KMS-11 (cell line): ENCODE results near the gene TEF.

Source experiments
- H2AFZ ChIP-seq: fragments of 200-600 bp; sonication (generic); 2 replicates; pipeline ENCODE4 v1.6.1; 2016; ENCODE audit warnings: antibody characterized with exemption, mixed run types, low read depth
- H3K27ac ChIP-seq: fragments of 200-600 bp; sonication (generic); 2 replicates; pipeline ENCODE4 v1.6.1; 2016; ENCODE audit warnings: mild to moderate bottlenecking, mixed run types
- H3K27me3 ChIP-seq: fragments of 200-600 bp; sonication (generic); 2 replicates; pipeline ENCODE4 v1.6.1; 2017; ENCODE audit warnings: mild to moderate bottlenecking, low read depth, mixed run types, moderate library complexity; ENCODE audit not compliant: insufficient read depth
- H3K36me3 ChIP-seq: fragments of 200-600 bp; sonication (generic); 2 replicates; pipeline ENCODE4 v1.6.1; 2017; ENCODE audit warnings: mild to moderate bottlenecking, mixed run types; ENCODE audit not compliant: insufficient read depth
- H3K4me1 ChIP-seq: fragments of 200-600 bp; sonication (generic); 2 replicates; pipeline ENCODE4 v1.6.1; 2016; ENCODE audit warnings: mild to moderate bottlenecking, low read depth, mixed run types; ENCODE audit not compliant: poor library complexity, severe bottlenecking
- H3K4me2 ChIP-seq: fragments of 200-600 bp; sonication (generic); 2 replicates; pipeline ENCODE4 v1.7.0; 2016; ENCODE audit warnings: mild to moderate bottlenecking, mixed run types
- H3K4me3 ChIP-seq: fragments of 200-600 bp; sonication (generic); IDR thresholded peaks from 2 replicates; pipeline ENCODE4 v1.6.1; 2017; ENCODE audit warnings: low read depth, low read length, mixed read lengths; ENCODE audit not compliant: insufficient read depth
- H3K79me2 ChIP-seq: fragments of 200-600 bp; sonication (generic); 2 replicates; pipeline ENCODE4 v1.6.1; 2016; ENCODE audit warnings: low read depth, mixed run types; ENCODE audit not compliant: insufficient read depth
- H3K9ac ChIP-seq: fragments of 200-600 bp; sonication (generic); 2 replicates; pipeline ENCODE4 v1.6.1; 2016; ENCODE audit warnings: mild to moderate bottlenecking, mixed run types
- H4K20me1 ChIP-seq: fragments of 200-600 bp; sonication (generic); 2 replicates; pipeline ENCODE4 v1.6.1; 2016; ENCODE audit warnings: mild to moderate bottlenecking, mixed run types; ENCODE audit not compliant: insufficient read depth
- TF ChIP-seq, protein P1 (sequence below): fragments of 200-600 bp; sonication (generic); conservative IDR thresholded peaks from 2 replicates; pipeline ENCODE4 v1.6.1; 2017; ENCODE audit warnings: low read depth, mild to moderate bottlenecking, antibody characterized with exemption, low read length, moderate library complexity, mixed read lengths

TEF gene

GRCh38 chr22:41387341-41387740 lies 5.6 kb downstream of the TEF start:
- Histone ChIP-seq H3K4me3 (no peak overlapping the region), H3K27me3 (no peaks in the 10 kb centered on the region), H3K27ac (no peak overlapping the region), H4K20me1 (no peaks in the 10 kb centered on the region), H3K4me1 (peaks cover 9% of the 10 kb centered on the region), H3K79me2 (no peaks in the 10 kb centered on the region), H3K4me2 (no peak overlapping the region), H3K36me3 (no peaks in the 10 kb centered on the region), H3K9ac (no peak overlapping the region), H2AFZ (no peak overlapping the region)
- TF ChIP-seq, protein P1, sequence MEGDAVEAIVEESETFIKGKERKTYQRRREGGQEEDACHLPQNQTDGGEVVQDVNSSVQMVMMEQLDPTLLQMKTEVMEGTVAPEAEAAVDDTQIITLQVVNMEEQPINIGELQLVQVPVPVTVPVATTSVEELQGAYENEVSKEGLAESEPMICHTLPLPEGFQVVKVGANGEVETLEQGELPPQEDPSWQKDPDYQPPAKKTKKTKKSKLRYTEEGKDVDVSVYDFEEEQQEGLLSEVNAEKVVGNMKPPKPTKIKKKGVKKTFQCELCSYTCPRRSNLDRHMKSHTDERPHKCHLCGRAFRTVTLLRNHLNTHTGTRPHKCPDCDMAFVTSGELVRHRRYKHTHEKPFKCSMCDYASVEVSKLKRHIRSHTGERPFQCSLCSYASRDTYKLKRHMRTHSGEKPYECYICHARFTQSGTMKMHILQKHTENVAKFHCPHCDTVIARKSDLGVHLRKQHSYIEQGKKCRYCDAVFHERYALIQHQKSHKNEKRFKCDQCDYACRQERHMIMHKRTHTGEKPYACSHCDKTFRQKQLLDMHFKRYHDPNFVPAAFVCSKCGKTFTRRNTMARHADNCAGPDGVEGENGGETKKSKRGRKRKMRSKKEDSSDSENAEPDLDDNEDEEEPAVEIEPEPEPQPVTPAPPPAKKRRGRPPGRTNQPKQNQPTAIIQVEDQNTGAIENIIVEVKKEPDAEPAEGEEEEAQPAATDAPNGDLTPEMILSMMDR, result no peak

DNA sequence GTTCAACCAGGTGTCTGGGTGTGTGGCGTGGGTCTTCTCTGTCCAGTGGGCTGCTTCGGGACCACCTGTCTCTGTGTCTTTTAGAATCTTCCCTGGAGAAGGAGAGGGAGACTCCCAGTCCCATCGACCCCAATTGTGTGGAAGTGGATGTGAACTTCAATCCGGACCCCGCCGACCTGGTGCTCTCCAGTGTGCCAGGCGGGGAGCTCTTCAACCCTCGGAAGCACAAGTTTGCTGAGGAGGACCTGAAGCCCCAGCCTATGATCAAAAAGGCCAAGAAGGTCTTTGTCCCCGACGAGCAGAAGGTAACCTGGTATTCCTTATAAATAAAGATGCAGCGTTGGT lies 12.2 kb downstream of the TEF start:
- Histone ChIP-seq H2AFZ (no peak overlapping the region), H3K4me2 (no peak overlapping the region), H4K20me1 (no peaks in the 10 kb centered on the region), H3K4me3 (no peak overlapping the region), H3K9ac (no peak overlapping the region), H3K36me3 (no peaks in the 10 kb centered on the region), H3K27ac (no peak overlapping the region), H3K79me2 (no peaks in the 10 kb centered on the region), H3K4me1 (no peaks in the 10 kb centered on the region), H3K27me3 (no peaks in the 10 kb centered on the region)
- TF ChIP-seq, protein P1, result no peak

- no peak overlapping the region for H3K27ac ChIP-seq
- no peaks in the 10 kb centered on the region for H3K36me3 ChIP-seq
- no peaks in the 10 kb centered on the region for H3K79me2 ChIP-seq
- no peaks in the 10 kb centered on the region for H3K4me1 ChIP-seq
- no peaks in the 10 kb centered on the region for H4K20me1 ChIP-seq
- no peak overlapping the region for H3K4me2 ChIP-seq
- no peak overlapping the region for H3K4me3 ChIP-seq
- H3K27me3 ChIP-seq, result no peaks in the 10 kb centered on the region
- TF ChIP-seq, protein P1, result no peak
- H2AFZ ChIP-seq, result no peak overlapping the region
- no peak overlapping the region for H3K9ac ChIP-seq
Measured at GRCh38 chr22:41395531-41396240, 13.9 kb downstream of the TEF start.

DNA sequence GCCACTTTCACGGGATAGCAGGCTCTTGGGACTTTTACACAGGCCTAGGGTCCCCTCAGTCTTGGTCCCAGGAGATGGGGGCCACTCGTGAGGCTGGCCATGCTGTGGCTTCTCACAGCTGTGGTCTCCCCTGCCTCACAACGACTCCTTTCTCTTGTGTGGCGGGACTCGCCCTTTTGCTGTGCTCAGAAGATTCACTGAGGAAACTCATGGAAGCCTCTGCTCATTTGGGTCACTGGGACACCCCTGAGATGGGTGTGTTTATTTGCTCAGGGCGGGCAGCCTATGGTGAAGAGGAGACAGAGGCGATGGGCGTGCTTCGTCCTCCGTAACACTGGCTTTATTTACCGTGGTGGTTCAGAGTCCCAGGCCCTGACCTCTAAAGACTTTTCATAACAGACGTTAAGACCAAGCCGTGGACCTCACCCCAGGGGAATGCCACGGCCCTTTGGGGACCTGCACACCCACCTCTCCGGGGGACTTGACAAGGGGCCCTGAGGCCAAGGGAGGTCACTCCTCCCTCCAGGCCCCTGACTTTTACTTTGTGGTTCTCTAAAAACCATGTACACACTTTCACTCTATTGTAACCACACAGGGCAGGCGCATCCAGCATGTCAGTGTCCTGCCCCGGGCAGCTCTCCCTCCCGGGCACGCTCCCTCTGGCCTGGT lies 15.5 kb downstream of the TEF start:
- Histone ChIP-seq H3K4me3 (no peak overlapping the region), H3K4me2 (no peak overlapping the region), H3K4me1 (peaks cover 14% of the 10 kb centered on the region), H3K27ac (no peak overlapping the region), H3K9ac (no peak overlapping the region), H2AFZ (no peak overlapping the region), H3K79me2 (no peaks in the 10 kb centered on the region), H4K20me1 (no peaks in the 10 kb centered on the region), H3K27me3 (no peaks in the 10 kb centered on the region), H3K36me3 (no peaks in the 10 kb centered on the region)
- TF ChIP-seq, protein P1, result no peak
